HG02678 (cell line): ENCODE data around the gene CSMD2.

Experiments used
- ATAC-seq: cut with Tn5 transposase; IDR thresholded peaks from one replicate; pipeline ENCODE4 v1.9.1; 2021; ENCODE audit warnings: mild to moderate bottlenecking, moderate library complexity; ENCODE audit not compliant: unreplicated experiment

The CSMD2 gene

DNA sequence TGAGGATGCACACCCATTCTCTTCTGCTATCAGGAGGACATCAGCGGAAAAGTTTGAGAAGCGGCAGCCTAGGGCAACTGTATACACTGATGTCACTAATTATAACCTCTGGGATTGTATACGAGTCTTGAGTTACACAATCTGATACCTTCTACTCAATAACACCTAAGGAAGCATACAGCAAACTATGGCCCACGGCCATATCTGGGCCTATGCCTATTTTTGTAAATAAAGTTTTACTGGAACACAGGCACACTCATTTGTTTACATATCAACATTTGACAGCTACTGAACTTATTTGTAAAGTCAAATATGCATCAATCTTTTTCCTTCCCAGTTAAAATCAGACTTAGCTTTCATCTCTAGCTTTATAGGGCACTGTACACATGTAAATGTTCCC lies 505.4 kb downstream of the CSMD2 start:
- ATAC-seq, result no peak

DNA sequence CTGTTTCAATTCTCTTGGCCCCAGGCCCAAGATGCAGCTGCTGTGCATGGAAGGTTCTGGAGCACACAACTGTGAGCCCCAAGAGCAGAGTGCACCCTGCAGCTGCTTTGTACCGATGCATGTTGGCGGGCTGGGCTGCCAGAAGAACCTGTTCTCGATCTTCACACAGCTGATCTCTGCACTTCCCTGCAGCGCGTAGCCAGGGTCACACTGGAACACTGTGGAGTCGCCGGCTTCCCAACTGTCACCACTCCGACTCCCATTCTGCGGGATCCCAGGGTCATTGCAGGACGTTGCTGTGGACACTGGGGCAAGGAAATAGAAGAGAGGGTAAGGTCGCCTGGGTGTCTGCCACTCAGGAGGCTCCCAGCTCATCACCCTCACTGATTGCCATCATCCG lies 507.2 kb downstream of the CSMD2 start:
- ATAC-seq, result no peak

DNA sequence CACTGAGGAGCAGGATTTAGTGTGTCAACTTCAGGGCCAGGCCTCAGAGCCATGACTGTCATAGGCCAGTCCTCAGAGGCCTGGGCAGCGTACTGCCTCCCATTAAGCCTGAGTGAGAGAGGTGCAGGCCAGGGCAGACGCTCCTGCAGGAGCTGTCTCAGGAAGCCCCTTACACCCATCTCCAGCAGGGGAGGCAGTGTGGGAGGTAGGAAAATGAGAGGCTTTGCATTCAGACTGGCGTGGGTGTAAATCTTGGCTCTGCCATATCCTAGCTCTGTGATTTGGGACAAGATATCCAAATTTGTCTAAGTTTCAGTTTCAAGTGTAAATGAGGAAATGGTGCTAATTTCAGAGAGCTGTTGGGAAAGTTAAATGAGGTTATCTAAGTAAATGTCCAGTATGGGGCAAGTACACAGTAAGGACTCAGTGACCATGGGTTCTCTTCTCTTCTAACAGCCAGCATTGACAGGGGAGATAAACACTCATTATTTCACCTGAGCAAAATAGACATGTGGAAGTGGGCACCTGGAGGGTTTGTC lies 508.5 kb downstream of the CSMD2 start:
- ATAC-seq, result no peak

DNA sequence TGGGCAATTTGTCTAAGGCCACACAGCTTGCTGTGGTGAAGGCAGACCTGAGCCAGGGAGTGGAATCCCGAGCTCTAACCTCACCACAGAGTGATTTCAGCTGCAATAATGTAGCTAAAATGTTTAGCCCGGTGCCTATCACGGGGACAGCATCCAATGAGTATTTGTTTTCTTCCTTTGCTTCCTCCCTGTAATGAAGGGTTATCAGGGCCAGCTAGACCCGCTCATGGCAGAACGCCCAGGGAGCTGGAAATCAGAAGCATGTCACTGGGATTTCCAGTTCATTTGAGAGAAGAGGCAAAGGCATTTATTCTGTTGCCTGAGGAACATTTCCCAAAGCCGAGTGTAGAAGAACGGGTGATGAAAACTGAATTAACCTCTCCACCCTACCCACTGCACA lies 509.5 kb downstream of the CSMD2 start:
- no peak for ATAC-seq

DNA sequence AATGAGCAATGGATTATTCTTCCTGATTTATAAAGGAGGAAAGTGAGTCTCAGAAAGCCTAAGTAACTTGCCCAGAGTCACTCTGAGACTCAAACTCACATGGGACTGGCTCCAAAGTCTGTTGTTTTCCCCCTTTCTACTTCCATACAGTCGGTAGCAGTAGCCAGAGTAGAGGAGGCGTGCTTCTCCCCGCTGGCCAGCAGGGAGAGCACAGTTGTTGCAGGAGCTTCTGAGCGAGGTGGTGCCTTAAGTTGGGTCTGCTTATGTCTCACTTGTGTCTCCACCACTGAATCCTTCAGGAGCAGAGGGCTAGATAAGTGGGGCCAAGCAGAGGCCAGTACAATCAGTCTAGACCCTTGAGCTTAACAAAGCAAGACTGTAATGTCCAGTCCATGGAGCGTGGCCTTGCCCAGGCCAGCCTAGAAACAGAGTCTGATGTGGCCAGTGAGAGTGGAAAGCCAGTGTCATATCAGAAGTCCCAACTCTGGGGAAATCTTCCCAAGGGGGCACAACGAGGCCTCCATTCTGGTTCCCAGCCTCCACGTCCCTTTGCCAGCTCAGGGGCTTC lies 510.7 kb downstream of the CSMD2 start:
- no peak for ATAC-seq

DNA sequence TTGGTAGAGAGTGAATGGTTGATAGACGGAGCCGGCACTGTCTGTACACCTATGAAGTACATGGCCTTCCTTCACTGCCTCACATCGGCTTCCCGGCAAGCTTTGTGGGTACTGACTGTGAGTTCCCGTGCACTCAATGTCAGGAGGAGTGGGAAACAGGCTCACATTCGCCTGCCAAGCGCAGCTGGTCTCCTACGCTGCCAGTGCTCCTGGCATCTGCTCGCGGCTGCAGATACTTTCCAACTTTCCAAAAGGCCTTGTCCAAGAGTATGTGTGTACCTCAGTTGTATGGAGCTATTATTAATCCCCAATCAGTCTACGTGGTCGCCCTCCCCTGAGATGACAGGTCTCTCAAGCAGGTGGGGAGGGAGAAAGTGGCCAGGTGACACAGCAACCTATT lies 511.8 kb downstream of the CSMD2 start:
- ATAC-seq, result no peak

DNA sequence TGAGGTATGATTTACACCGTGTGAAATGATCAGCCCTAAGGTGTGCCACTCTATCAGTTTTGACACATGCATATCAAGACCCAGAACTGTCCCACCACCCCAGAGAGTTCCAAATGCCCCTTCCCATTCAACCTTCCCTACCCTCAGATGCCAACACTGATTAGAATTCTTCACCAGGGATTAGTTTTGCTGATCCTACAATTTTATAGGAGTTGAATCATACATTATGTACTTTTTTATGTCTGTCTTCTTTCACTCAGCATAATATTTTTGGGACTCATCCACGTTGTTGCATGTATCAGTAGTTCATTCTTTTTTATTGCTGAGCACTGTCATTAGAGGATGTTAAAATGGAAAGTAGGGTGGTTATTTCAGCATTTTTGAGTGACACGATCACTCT lies 514.3 kb downstream of the CSMD2 start:
- ATAC-seq, result no peak

DNA sequence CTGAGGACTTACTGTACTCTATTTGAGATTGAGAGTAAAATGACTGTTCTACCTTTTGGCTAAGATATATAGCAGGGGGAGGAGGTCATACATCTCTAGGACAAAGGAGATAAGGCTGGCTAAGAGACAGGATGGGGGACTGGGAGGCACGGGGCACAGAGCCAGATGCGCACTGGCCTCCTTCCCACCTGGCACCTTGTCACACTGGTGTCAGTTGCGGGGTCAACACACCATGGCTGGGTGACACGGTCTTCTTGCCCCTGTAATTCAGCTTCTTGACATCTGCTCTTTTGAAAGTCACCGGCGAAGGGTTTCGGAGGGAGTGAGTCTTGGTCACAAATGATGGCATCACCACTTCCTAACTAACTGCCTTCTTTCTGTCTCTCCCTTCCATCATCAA lies 515.3 kb downstream of the CSMD2 start:
- ATAC-seq, result no peak

DNA sequence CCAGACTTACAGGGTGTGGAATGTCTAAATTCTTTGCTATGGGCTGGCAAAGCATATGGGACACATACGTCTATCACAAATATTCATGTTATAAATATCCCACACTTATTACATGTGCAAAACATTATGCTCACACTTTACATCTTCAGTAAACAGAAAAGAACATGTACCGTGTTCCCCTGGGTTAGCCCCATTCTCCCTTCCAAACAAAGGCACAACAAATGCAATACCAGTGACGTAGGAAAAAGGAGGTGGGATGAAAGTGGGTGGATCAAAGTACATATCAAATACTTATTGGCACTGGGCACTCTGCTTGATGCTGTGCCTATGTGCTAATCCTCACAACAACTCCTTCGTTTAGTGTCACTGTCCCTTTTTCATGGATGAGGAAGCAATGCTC lies 521.8 kb downstream of the CSMD2 start:
- no peak for ATAC-seq

DNA sequence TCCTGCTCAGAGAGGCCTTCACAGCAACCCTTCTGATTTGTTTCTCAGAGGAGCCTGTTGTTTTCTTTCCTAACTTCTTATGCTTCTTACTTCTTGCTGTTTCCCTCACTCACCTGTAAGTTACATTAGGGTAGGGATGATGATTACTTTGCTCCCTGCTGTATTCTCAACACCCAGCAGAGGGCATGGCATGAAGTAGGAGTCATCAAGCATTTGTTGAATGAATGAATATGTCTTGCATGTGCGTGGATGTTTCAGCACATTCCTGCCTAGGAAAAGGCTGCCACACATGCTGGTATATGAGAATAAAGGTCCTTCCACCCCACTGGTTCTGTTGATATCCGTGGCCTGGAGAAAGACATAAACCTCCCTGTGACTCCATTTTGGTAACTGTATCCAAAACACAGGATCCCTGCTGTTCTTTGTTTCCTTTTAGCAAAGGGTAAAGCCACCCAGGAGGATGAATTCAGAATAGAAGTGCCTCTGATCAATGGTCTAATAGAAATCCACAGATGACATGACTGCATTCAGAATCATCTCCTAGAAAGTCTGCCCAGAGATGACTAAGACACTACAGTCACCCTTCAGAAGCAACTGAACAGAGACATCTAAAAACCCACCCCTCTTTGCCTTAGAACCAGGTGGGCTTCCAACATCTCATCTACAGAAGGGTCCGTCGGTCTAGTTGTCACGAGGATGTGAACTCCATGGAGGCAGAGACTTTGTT lies 523.8 kb downstream of the CSMD2 start:
- ATAC-seq, result no peak

DNA sequence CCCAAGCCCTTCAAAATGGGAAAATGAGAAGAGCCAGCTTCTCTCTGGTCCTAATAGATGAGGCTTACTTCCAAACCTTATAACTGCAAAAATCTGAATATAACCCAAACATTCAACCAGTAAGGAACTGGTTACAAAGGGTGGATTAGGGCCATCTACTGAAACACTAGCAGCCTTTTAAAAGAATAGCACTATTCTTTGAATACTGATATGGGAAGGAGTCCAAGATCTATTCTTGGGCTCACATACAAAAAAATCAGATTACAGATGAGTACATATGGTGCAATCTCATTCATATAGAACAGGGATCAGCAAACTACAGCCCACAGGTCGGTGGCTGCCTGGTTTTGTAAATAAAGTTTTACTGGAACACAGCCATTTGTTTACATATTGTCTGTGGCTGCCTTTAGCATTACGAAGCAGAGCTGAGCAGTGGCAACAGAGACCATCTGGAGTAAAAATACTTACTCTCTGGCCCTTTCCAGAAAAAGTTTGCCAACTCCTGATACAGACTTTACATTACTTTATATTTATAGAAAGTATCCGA lies 524.8 kb downstream of the CSMD2 start:
- ATAC-seq, result no peak

DNA sequence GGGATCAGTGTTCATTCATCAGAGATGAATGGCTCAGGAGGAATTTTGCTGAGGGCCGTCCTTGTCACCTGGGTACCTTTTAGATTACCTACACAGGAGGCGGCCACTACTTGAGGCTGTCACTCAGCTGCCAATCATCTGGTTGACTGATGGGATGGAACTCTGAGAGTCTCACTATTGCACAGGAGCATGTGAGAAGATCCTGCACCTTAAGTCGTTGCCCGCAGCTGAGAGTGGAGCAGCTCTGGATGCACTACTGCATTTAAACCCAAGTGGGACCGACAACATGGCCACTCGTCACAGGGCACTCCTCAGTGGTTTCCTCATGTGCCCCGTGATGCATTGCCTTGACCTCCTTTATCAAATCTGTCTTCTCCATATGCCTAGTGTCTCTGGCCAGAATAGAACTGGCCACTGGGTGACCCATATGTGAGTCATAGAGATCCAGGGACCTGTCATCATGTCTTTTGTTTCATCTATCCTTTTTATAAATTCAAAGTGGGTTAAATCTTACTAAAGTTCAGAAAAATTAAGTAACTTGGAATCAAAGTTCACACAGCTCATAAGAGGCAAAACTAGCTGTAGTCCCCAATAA lies 527.1 kb downstream of the CSMD2 start:
- ATAC-seq, result no peak

DNA sequence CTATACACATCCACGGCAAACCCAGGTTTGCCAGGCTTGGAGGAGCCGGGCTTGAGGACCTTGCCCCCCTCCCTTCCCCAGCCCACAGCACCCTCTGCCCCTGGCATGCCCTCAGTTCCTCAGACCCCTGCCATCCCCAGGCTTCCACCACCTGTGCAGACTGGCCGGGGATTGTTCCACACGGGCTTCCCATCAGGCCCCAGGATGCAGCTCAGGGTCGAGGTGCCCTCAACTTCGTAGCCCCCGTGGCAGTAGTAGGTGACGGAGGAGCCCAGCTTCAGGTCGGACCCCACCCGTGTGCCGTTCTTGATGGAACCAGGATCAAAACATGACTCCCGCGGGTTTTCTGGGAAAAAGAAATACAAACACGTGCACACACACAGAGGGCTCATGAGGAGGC lies 528.8 kb downstream of the CSMD2 start:
- no peak for ATAC-seq

DNA sequence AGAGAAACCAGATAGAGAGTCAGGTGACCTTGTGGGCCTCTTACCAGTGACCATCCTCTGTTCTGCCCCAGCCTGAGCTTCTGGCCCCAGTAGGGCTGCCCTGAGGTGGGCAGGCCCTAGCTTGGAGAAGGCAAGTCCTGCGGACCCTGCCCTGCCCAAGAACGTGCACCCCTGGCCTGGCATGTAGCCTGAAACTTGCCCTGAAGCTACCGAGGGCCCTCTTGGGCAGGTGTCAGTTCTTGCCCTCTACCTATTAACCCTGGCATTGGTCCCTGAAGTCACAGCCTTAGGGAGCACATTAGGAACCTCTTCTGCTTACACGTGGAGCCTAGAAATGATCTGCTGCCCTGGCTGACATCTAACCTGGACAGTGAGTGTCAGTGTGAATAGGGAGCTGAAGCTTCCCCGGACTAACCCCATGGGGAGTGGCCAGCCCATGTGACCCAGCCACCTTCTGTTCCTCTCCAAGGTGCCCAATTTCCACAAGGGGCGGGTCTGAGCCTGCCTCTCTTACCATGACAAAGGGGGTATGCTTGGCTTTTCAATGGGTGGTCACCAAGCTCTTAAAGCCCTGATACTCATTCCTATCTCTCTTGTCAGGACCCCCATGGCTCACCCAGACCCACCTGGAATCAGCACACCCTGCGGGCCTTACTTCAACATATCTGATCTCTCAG lies 529.6 kb downstream of the CSMD2 start:
- ATAC-seq, result no peak

DNA sequence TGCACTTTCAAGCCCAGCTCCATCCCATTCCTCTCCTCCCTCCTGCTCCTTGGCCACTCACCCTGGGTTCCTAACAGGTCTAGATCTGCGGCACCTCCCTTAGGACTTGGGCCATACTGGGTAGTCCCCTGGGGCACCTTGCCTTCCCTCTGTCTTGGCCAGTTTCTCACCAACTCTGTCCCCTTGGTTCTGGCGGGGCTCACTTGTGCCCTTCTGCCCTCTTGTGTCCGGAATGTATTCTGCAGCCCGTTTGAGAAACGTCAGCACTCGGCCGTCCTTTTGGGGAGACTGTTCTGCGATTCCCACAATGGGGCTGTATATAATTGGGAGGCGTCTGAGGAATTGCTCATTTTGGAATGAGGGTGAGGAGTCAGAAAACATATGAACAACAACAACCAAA lies 530.2 kb downstream of the CSMD2 start:
- no peak for ATAC-seq

DNA sequence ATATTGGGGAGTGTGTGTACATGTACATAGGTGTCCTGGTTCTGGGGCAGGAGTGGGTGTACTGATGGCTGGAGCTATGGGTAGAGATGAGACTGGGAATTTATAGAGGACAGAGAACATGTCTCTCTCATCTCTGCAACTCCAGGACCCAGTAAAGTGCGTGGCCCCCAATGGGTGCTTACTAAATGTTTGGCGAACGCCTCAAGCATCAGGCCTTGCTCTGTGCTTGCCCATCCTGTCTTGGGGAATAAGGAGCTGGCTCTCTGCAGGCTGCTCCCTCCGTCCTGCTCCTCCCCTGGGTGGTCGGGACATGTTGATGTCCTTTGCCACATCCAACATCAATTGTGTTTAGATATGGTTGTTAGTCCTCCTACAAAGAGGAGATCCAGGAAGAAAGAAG lies 530.9 kb downstream of the CSMD2 start:
- no peak for ATAC-seq

DNA sequence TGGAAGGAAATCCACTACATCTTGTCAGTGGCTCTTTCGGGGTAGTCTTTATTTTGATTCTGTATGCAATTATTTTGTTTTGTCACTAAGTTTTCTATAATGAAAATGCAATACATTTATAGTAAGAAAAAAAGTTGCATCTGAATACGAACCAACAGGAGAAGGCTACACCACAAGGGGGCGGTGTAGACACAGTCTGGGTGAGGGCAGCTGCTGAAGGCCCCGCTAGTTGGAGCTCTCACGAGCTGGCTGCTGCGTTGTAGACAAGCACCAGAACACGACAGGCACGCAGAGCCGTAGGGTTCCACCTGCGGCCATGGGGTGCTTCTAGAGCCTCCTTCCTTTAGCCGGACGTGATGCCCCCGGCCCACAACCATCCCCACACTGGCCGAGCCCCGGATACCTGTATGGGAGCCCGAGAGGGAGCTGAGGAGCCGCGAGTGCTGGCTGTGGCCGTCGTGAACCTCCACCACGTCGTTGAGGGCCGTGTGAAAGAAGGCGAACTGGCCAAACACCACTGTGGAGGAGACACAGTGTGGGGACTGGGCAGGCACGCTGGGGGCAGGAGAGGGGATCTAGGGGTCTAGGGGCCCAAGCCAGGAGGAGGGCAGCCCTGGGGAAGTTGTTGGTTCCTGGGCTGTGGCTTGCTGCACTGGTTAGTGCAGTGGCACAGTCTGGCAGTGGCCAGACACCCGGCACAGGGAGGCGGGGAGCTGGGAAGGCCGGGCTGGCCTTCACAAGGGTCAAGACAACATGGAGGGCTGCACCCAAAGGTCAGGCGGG lies 531.8 kb downstream of the CSMD2 start:
- ATAC-seq, result no peak

DNA sequence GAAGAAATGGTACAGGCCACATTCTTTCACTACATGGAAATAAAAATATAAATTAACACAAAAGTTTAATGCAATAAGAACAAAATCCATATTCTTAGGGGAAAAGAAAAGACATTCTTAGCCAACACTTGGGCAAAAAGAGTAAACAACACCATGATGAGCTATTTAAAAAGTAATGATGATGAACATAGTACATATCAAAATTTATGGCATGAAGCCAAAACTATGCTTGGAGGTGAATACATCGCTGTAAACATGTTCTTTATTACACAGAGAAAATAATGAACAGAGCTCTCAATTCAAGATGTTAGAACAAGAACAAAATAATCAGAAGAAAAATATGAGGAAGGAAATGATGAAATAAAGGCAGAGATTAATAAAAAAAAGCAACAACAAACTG lies 534.3 kb downstream of the CSMD2 start:
- no peak for ATAC-seq

DNA sequence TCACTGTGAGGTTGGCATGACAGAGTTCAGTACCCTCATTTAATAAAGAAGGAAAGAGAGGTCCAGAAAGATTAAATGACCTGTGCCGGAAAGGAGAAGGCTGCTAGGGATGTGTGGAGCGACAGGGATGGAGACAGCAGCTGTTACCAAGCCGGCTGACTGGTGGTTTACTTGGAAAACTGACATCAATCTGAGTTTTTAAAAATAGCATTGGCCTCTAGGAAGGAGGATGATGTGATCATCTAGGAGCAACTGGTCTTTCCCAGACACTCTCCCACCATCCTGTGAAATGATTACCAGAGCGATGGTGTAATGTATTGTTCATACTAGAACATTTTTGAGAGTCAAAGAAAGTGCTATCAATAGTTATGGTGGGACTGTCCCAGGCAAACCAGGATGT lies 538.2 kb downstream of the CSMD2 start:
- no peak for ATAC-seq

DNA sequence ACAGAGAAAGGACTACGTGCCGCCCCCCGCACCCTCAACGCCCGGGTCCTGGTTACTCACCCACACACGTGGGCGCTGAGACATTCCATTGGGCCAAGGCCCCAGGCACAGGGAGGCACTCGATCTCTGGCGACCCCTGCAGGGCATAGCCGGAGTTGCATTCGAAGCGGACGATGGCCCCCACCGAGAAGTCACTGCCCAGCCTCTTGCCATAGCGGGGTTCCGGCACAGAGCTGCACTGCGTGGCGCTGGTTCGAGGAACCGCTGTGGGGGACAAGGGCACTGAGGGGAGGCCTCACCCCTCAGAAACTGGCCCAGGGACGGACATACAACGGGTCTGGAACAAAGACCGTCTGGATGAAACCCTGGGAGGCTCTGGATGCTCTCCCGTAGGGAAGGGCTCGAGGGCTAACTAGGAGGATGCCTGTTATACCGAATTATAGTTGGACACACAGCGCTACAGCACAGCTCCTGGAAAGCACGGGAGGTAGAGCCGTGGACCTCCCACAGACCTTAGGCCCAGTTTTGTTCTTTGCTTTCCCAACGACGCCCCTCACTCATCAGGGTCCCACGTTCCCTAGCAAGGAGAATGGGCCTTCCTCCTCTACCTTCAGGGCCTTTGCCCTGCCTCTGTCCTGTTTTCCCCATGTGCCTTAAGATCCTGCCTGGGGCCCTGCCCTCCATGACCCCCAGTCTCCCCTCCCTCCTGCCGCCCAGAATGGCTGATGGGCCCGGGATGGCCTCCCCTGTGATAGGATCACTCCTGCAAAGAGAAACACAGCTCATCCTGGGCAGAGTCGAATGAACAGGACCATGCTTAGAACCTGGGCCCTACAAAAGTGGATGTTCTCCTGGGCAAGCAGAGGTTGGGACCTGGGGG lies 539.8 kb downstream of the CSMD2 start:
- no peak for ATAC-seq
